Measurements from ENCODE around the gene ABHD8. TPM values are rescaled to one million over a fixed set of nuclear protein-coding genes. Genes with fewer than 3 reads are reported as not detected.

The ABHD8 gene
- total and polyA plus RNA-seq, 2 of the 13 experiments (the other 11 are each of a cell fraction or from before 2014, with no cell fraction given), result 6.3 to 7.2 TPM

GRCh38 chr19:17305517-17306284, 2.5 kb upstream of the ABHD8 start, which contains the start of gene MRPL34 (continued):
- TF ChIP-seq ZNF770 (CRISPR knock-in tag; IDR thresholded peaks at IDR 0.05) (no peak; the same call in 1 of the 2 replicates), ZNF20 (CRISPR knock-in tag; IDR thresholded peaks at IDR 0.05) (no peak), SYNCRIP (IDR thresholded peaks at IDR 0.05; ENCODE audit: insufficient read depth, low read depth, low read length) (no peak), ZSCAN22 (CRISPR knock-in tag; IDR thresholded peaks at IDR 0.05) (no peak), NCOA2 (CRISPR knock-in tag; IDR thresholded peaks at IDR 0.05) (peak; percentile 53; the same call in 1 of the 2 replicates), BORCS8-MEF2B (CRISPR knock-in tag; IDR thresholded peaks at IDR 0.05) (peak; percentile 71; the same call in 1 of the 2 replicates), CEBPG (CRISPR knock-in tag; IDR thresholded peaks at IDR 0.05) (no peak), GMEB2 (CRISPR knock-in tag; IDR thresholded peaks at IDR 0.05; ENCODE audit: low read depth) (no peak), ZNF670 (CRISPR knock-in tag; IDR thresholded peaks at IDR 0.05; ENCODE audit: borderline replicate concordance) (peak; percentile 85), ZNF547 (CRISPR knock-in tag; IDR thresholded peaks at IDR 0.05) (peak; percentile 40; the same call in 1 of the 2 replicates), KLF16 (CRISPR knock-in tag; IDR thresholded peaks at IDR 0.05) (peak in 1 of 2 experiments; percentile 68; a peak in 1 of 4 replicates), KLF13 (CRISPR knock-in tag; IDR thresholded peaks at IDR 0.05) (0 out of 2 replicates have a peak, but pooled peaks have one; percentile 50), YEATS4 (CRISPR knock-in tag; IDR thresholded peaks at IDR 0.05; ENCODE audit: borderline replicate concordance) (peak; percentile 79), TAF1 (CRISPR knock-in tag; IDR thresholded peaks at IDR 0.05) (peak; percentile 72; the same call in 1 of the 2 replicates), POGK (CRISPR knock-in tag; conservative IDR thresholded peaks at IDR 0.05) (peak; percentile 75)
- TF ChIP-seq, protein P1, sequence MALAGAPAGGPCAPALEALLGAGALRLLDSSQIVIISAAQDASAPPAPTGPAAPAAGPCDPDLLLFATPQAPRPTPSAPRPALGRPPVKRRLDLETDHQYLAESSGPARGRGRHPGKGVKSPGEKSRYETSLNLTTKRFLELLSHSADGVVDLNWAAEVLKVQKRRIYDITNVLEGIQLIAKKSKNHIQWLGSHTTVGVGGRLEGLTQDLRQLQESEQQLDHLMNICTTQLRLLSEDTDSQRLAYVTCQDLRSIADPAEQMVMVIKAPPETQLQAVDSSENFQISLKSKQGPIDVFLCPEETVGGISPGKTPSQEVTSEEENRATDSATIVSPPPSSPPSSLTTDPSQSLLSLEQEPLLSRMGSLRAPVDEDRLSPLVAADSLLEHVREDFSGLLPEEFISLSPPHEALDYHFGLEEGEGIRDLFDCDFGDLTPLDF (CRISPR knock-in tag; IDR thresholded peaks at IDR 0.05), result peak; percentile 46
- TF ChIP-seq, protein P2, sequence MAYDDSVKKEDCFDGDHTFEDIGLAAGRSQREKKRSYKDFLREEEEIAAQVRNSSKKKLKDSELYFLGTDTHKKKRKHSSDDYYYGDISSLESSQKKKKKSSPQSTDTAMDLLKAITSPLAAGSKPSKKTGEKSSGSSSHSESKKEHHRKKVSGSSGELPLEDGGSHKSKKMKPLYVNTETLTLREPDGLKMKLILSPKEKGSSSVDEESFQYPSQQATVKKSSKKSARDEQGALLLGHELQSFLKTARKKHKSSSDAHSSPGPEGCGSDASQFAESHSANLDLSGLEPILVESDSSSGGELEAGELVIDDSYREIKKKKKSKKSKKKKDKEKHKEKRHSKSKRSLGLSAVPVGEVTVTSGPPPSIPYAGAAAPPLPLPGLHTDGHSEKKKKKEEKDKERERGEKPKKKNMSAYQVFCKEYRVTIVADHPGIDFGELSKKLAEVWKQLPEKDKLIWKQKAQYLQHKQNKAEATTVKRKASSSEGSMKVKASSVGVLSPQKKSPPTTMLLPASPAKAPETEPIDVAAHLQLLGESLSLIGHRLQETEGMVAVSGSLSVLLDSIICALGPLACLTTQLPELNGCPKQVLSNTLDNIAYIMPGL (CRISPR knock-in tag; IDR thresholded peaks at IDR 0.05; ENCODE audit: borderline replicate concordance in 1 of 2, low read depth in 1 of 2), result peak; percentile 72 to 89
- TF ChIP-seq, protein P3, sequence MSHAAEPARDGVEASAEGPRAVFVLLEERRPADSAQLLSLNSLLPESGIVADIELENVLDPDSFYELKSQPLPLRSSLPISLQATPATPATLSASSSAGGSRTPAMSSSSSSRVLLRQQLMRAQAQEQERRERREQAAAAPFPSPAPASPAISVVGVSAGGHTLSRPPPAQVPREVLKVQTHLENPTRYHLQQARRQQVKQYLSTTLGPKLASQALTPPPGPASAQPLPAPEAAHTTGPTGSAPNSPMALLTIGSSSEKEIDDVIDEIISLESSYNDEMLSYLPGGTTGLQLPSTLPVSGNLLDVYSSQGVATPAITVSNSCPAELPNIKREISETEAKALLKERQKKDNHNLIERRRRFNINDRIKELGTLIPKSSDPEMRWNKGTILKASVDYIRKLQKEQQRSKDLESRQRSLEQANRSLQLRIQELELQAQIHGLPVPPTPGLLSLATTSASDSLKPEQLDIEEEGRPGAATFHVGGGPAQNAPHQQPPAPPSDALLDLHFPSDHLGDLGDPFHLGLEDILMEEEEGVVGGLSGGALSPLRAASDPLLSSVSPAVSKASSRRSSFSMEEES (CRISPR knock-in tag; IDR thresholded peaks at IDR 0.05), result 0 out of 2 replicates have a peak, but pooled peaks have one; percentile 41
